Mesendoderm (in vitro differentiated cells): ENCODE data around the gene ROR1.
A peak's percentile ranks its signal among the peaks of the same experiment; 100 is the strongest.

Experiments
- DNase-seq: peaks from one replicate; pipeline ENCODE4 v3.0.0; 2013
- H2AK5ac ChIP-seq: 2 replicates; pipeline ENCODE4 v1.6.1; 2013; ENCODE audit warnings: low read length, inconsistent platforms
- H2BK120ac ChIP-seq: 2 replicates; pipeline ENCODE4 v1.6.1; 2013; ENCODE audit warnings: low read depth, mild to moderate bottlenecking, low read length, moderate library complexity, mixed read lengths
- H2BK15ac ChIP-seq: replicated peaks from 2 replicates; pipeline ENCODE4 v1.6.1; 2013; ENCODE audit warnings: low read depth, mild to moderate bottlenecking, moderate library complexity
- H2BK5ac ChIP-seq: 2 replicates; pipeline ENCODE4 v1.6.1; 2013; ENCODE audit warnings: low read length, inconsistent platforms
- H3K18ac ChIP-seq: 2 replicates; pipeline ENCODE4 v1.6.1; 2013; ENCODE audit warnings: mild to moderate bottlenecking, low read length, mixed read lengths
- H3K23ac ChIP-seq: one replicate; pipeline ENCODE4 v1.6.1; 2013; ENCODE audit warnings: low read length
- H3K27ac ChIP-seq: 2 replicates; pipeline ENCODE4 v1.5.1; 2013; ENCODE audit warnings: low read depth, mild to moderate bottlenecking, inconsistent platforms, low read length, moderate library complexity
- H3K27me3 ChIP-seq: 2 replicates; pipeline ENCODE4 v1.6.1; 2013; ENCODE audit warnings: low read length, control low read depth, mild to moderate bottlenecking, inconsistent platforms; ENCODE audit not compliant: insufficient read depth, poor library complexity
- H3K36me3 ChIP-seq: 2 replicates; pipeline ENCODE4 v1.6.1; 2013; ENCODE audit warnings: low read length, inconsistent platforms; ENCODE audit not compliant: control insufficient read depth, insufficient read depth
- H3K4ac ChIP-seq: one replicate; pipeline ENCODE4 v1.6.1; 2013; ENCODE audit warnings: low read depth, mild to moderate bottlenecking, low read length, moderate library complexity
- H3K4me1 ChIP-seq: 2 replicates; pipeline ENCODE4 v1.6.1; 2013; ENCODE audit warnings: low read depth, low read length, inconsistent platforms; ENCODE audit not compliant: control insufficient read depth
- H3K4me2 ChIP-seq: 2 replicates; pipeline ENCODE4 v1.6.1; 2013; ENCODE audit warnings: low read length
- H3K4me3 ChIP-seq: 2 replicates; pipeline ENCODE4 v1.5.1; 2013; ENCODE audit warnings: mild to moderate bottlenecking, low read length
- H3K56ac ChIP-seq: one replicate; pipeline ENCODE4 v1.6.1; 2013; ENCODE audit warnings: low read length
- H3K79me1 ChIP-seq: 2 replicates; pipeline ENCODE4 v1.6.1; 2013; ENCODE audit warnings: low read length, inconsistent platforms
- H3K79me2 ChIP-seq: 2 replicates; pipeline ENCODE4 v1.6.1; 2013; ENCODE audit warnings: mild to moderate bottlenecking, low read length; ENCODE audit not compliant: control insufficient read depth, insufficient read depth
- H3K9ac ChIP-seq: 2 replicates; pipeline ENCODE4 v1.6.1; 2013; ENCODE audit warnings: low read length, inconsistent platforms
- H4K5ac ChIP-seq: one replicate; pipeline ENCODE4 v1.6.1; 2013; ENCODE audit warnings: low read length
- H4K8ac ChIP-seq: one replicate; pipeline ENCODE4 v1.6.1; 2013; ENCODE audit warnings: low read depth, mild to moderate bottlenecking, control low read depth, low read length, moderate library complexity
- WGBS: extraction: QIAGEN DNeasy Blood & Tissue Kit; methylation state at CpG from one replicate; pipeline ENCODE4 v1.1.7; 2013; ENCODE audit warnings: low lambda C conversion rate, missing lambda C conversion rate; ENCODE audit not compliant: insufficient coverage; ENCODE audit errors: extremely low coverage; 5-methylcytosine and 5-hydroxymethylcytosine counted together

The ROR1 gene

GRCh38 chr1:64171797-64172281, 398.0 kb downstream of the ROR1 start:
- Histone ChIP-seq H3K56ac (peak overlapping the region; percentile 29), H3K9ac (no peak overlapping the region), H3K4me1 (peaks cover 12% of the 10 kb centered on the region), H3K18ac (peak overlapping the region; percentile 78), H2BK15ac (peak overlapping the region; percentile 45), H2AK5ac (no peak overlapping the region), H2BK5ac (peak overlapping the region; percentile 11), H4K8ac (no peak overlapping the region), H3K4ac (no peak overlapping the region), H3K4me3 (no peak overlapping the region), H4K5ac (no peak overlapping the region), H3K27me3 (no peaks in the 10 kb centered on the region), H3K79me1 (no peaks in the 10 kb centered on the region), H3K4me2 (no peak overlapping the region), H2BK120ac (no peak overlapping the region), H3K27ac (peak overlapping the region; percentile 51), H3K79me2 (no peaks in the 10 kb centered on the region), H3K36me3 (no peaks in the 10 kb centered on the region), H3K23ac (no peak overlapping the region)
- no CpG with 5 or more reads among the region's 3 CpGs for WGBS
- peak; percentile 80 for DNase-seq

- H3K79me1 ChIP-seq, result no peaks in the 10 kb centered on the region
- H3K4me3 ChIP-seq, result no peak overlapping the region
- no peak overlapping the region for H4K5ac ChIP-seq
- no peak overlapping the region for H3K18ac ChIP-seq
- H2BK15ac ChIP-seq, result peak overlapping the region; percentile 88
- H3K9ac ChIP-seq, result no peak overlapping the region
- no peak for DNase-seq
- H3K23ac ChIP-seq, result no peak overlapping the region
- no peaks in the 10 kb centered on the region for H3K27me3 ChIP-seq
- H3K27ac ChIP-seq, result no peak overlapping the region
- no peak overlapping the region for H2BK5ac ChIP-seq
- H3K4ac ChIP-seq, result no peak overlapping the region
- no peak overlapping the region for H3K4me2 ChIP-seq
- H3K36me3 ChIP-seq, result no peaks in the 10 kb centered on the region
- no peak overlapping the region for H4K8ac ChIP-seq
- no peak overlapping the region for H3K56ac ChIP-seq
- no CpG with 5 or more reads among the region's 3 CpGs for WGBS
- H2AK5ac ChIP-seq, result no peak overlapping the region
- no peak overlapping the region for H2BK120ac ChIP-seq
- H3K4me1 ChIP-seq, result peaks cover 12% of the 10 kb centered on the region
- no peaks in the 10 kb centered on the region for H3K79me2 ChIP-seq
Observed at GRCh38 chr1:64172458-64172983, 398.7 kb downstream of the ROR1 start.

- H4K5ac ChIP-seq, result no peak overlapping the region
Observed at GRCh38 chr1:64173336-64173940, 399.6 kb downstream of the ROR1 start.

GRCh38 chr1:64175639-64176038, 401.8 kb downstream of the ROR1 start:
- Histone ChIP-seq H3K18ac (no peak overlapping the region), H3K4me3 (no peak overlapping the region), H3K9ac (no peak overlapping the region), H3K79me1 (no peaks in the 10 kb centered on the region), H3K36me3 (no peaks in the 10 kb centered on the region), H3K56ac (no peak overlapping the region), H3K4ac (no peak overlapping the region), H2BK5ac (no peak overlapping the region), H3K4me2 (no peak overlapping the region), H4K5ac (no peak overlapping the region), H3K79me2 (no peaks in the 10 kb centered on the region), H2BK15ac (no peak overlapping the region), H3K23ac (no peak overlapping the region), H3K4me1 (peaks cover 12% of the 10 kb centered on the region), H2BK120ac (no peak overlapping the region), H4K8ac (no peak overlapping the region), H3K27ac (no peak overlapping the region), H3K27me3 (no peaks in the 10 kb centered on the region), H2AK5ac (no peak overlapping the region)
- no peak for DNase-seq

More at GRCh38 chr1:64173336-64173940, 399.6 kb downstream of the ROR1 start:
- H2BK120ac ChIP-seq, result no peak overlapping the region
- H4K8ac ChIP-seq, result no peak overlapping the region
- peaks cover 12% of the 10 kb centered on the region for H3K4me1 ChIP-seq
- WGBS, result no CpG with 5 or more reads among the region's 6 CpGs
- H3K36me3 ChIP-seq, result no peaks in the 10 kb centered on the region
- no peak overlapping the region for H3K9ac ChIP-seq
- no peaks in the 10 kb centered on the region for H3K27me3 ChIP-seq
- H3K27ac ChIP-seq, result no peak overlapping the region
- H2BK5ac ChIP-seq, result no peak overlapping the region
- no peaks in the 10 kb centered on the region for H3K79me1 ChIP-seq
- peak overlapping the region; percentile 69 for H3K56ac ChIP-seq
- no peak overlapping the region for H3K18ac ChIP-seq
- no peak overlapping the region for H3K23ac ChIP-seq
- no peak overlapping the region for H3K4ac ChIP-seq
- no peak overlapping the region for H3K4me2 ChIP-seq
- no peaks in the 10 kb centered on the region for H3K79me2 ChIP-seq
- peak; percentile 53 for DNase-seq
- H2AK5ac ChIP-seq, result peak overlapping the region; percentile 22
- H2BK15ac ChIP-seq, result no peak overlapping the region
- no peak overlapping the region for H3K4me3 ChIP-seq

GRCh38 chr1:64176659-64177058, 402.8 kb downstream of the ROR1 start:
- H3K9ac ChIP-seq, result no peak overlapping the region

GRCh38 chr1:64179588-64179987, 405.8 kb downstream of the ROR1 start:
- no peak overlapping the region for H4K8ac ChIP-seq
- H3K27me3 ChIP-seq, result no peaks in the 10 kb centered on the region
- no peaks in the 10 kb centered on the region for H3K36me3 ChIP-seq
- H3K27ac ChIP-seq, result no peak overlapping the region
- no peak overlapping the region for H2BK15ac ChIP-seq
- H3K4me1 ChIP-seq, result no peaks in the 10 kb centered on the region
- H3K9ac ChIP-seq, result no peak overlapping the region
- no peak overlapping the region for H2BK5ac ChIP-seq
- no peaks in the 10 kb centered on the region for H3K79me2 ChIP-seq
- H3K4ac ChIP-seq, result no peak overlapping the region
- H3K4me2 ChIP-seq, result no peak overlapping the region
- no CpG with 5 or more reads among the region's 4 CpGs for WGBS
- H3K23ac ChIP-seq, result no peak overlapping the region
- H3K56ac ChIP-seq, result no peak overlapping the region
- H4K5ac ChIP-seq, result no peak overlapping the region
- no peak overlapping the region for H3K18ac ChIP-seq
- DNase-seq, result no peak
- no peak overlapping the region for H3K4me3 ChIP-seq
- H2BK120ac ChIP-seq, result no peak overlapping the region
- H3K79me1 ChIP-seq, result no peaks in the 10 kb centered on the region
- H2AK5ac ChIP-seq, result no peak overlapping the region

More at GRCh38 chr1:64176659-64177058, 402.8 kb downstream of the ROR1 start:
- Histone ChIP-seq H3K27me3 (no peaks in the 10 kb centered on the region), H4K8ac (no peak overlapping the region), H3K79me1 (no peaks in the 10 kb centered on the region), H4K5ac (no peak overlapping the region), H3K4me2 (no peak overlapping the region), H3K79me2 (no peaks in the 10 kb centered on the region), H3K36me3 (no peaks in the 10 kb centered on the region), H3K4ac (no peak overlapping the region), H3K18ac (no peak overlapping the region), H3K4me1 (peaks cover 7% of the 10 kb centered on the region), H3K4me3 (no peak overlapping the region), H2BK15ac (peak overlapping the region; percentile 38), H2BK120ac (no peak overlapping the region), H3K27ac (no peak overlapping the region), H3K56ac (no peak overlapping the region), H2BK5ac (no peak overlapping the region), H3K23ac (no peak overlapping the region), H2AK5ac (no peak overlapping the region)
- no CpG with 5 or more reads among the region's 3 CpGs for WGBS
- DNase-seq, result no peak
